GM19397 (cell line): ENCODE data around the gene RSPRY1.

ENCODE experiments used
- ATAC-seq: cut with Tn5 transposase; IDR thresholded peaks from one replicate; pipeline ENCODE4 v1.9.1; 2021; ENCODE audit warnings: mild to moderate bottlenecking, moderate library complexity; ENCODE audit not compliant: unreplicated experiment

Gene RSPRY1

DNA sequence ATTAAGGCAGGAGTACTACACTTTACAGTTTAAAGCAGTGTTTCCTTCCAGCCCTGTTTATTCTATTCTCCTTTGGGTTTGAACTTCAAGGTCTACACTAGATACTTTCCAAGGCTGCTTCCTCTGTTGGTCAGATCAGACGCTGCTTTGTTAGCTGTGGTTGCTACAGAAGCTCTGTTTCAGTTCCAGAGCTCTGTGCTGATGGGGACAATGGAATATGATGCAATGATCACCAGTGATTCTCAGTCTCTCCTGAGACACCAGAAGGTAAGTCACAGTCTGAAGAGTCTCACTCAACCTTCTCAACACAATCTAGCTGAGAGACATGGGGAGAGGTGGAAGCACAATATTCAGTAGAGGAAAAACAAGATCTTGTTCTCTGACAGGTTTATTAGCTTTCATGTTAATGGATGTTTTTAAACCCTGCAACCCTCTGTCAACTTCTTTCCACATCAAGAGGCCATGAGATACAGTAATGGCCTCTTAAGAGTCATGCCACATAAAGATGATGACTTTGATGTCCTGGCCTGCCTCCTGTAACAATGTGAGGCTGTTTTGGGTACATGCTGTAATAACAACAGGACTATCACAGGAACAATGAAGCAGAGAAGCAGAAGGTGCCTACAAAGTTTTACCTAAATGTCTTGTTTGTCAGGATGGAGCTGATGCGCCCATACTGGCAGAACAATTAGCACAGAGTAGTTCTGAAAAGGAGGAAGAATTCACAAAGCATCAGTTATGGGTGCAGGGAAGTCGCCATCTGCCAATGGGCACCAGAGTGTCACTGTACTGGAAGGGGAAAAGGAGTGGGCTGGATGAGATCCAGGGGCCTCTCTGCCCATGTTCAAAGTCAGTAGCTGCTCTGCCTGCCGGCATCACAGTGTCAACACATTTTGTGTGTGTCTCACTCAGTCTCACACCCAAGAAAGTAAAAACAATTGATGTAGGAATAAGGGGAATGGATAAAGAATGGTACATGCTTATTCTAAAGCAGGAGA lies 33.7 kb upstream of the RSPRY1 start:
- ATAC-seq, result no peak

DNA sequence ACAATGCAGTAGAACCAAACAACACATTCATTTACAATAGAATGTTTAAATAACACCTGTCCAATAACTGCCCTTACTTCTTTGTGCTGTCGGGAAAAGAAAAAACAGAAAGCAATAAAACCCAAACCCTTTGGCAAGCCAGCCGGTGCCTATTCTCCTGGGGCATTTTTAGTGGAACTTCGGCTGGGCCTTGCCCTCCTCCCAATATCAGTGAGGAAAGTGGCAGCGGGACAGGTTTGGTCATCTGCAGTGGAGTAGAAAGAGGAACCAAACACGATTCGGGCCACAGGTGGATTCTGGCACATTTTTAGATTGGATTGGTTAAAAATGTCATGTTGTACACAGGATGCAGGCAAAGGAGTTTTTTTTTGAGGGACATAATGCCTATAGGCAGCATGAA lies 32.3 kb upstream of the RSPRY1 start:
- no peak for ATAC-seq

DNA sequence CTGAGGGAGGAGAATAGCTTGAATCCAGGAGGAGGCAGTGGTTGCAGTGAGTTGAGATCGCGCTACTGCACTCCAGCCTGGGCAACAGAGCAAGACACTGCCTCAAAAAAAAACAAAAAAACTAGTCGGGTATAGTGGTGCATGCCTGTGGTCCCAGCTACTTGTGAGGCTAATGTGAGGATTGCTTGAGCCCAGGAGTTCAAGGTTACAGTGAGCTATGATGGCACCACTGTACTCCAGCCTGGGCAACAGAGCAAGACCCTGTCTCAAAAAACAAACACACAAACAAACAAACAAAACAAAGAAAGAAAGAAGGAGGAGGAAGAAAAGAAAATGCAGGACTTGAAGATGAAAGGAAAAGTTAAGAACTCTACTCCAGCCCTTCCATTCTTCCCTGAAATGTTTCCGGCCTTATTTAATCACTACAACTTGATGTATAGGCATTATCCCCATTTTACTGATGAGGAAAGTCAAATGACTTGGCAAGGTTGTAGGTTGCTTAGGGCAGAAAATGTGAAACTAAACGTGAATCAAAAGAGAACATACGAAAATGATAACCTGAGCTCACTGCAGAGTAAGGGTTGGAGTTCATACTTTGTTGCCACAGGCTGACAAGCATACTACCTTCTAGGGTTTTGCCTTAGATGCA lies 30.3 kb upstream of the RSPRY1 start:
- ATAC-seq, result no peak

DNA sequence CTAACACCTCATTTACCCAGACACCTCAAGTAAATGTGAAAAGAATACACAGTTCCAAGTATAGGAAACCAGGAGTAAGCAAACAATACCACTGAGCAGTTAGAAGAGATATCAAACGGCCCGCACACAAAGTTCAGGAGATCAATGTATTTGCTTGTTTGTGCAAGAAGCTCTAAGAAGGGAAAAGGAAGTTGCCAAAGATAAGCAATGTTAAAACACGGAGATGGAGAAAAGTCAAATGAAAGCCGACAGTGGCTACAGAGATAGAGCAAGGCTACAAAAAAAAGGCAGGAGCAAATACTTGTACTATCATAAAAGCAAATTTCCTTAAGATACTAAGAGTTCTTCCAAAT lies 29.8 kb upstream of the RSPRY1 start:
- ATAC-seq, result no peak

DNA sequence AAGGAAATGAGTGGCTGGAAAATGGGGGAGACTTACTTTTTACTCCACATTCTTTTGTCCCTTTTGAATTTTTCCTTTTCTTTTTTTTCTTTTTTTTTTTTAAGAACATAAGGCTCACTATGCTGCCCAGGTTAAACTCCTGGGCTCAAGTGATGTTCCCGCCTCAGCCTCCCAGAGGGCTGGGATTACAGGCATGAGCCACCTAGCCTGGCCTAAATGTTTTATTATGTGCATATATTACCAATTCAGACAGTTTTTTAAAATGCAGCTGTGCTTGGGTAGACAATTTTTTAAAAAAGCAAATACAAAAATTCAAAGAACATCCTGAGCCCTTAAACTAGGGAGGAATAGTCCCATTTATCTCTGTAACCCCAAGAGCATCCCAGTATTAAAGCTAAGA lies 28.6 kb upstream of the RSPRY1 start:
- ATAC-seq, result no peak

- no peak for ATAC-seq
These were observed 26.7 kb upstream of the RSPRY1 start for GRCh38 chr16:57159447-57159846.

- no peak for ATAC-seq
These were observed 22.3 kb upstream of the RSPRY1 start for GRCh38 chr16:57163842-57164241.

- ATAC-seq, result no peak
These were observed 20.6 kb upstream of the RSPRY1 start for GRCh38 chr16:57165483-57165882.

- ATAC-seq, result no peak
These were observed 20.2 kb upstream of the RSPRY1 start for GRCh38 chr16:57165938-57166337.

GRCh38 chr16:57166451-57166850 lies 19.7 kb upstream of the RSPRY1 start:
- no peak for ATAC-seq

GRCh38 chr16:57166951-57167350 lies 19.2 kb upstream of the RSPRY1 start:
- ATAC-seq, result no peak

- no peak for ATAC-seq
These were observed 18.6 kb upstream of the RSPRY1 start for GRCh38 chr16:57167538-57167937.

DNA sequence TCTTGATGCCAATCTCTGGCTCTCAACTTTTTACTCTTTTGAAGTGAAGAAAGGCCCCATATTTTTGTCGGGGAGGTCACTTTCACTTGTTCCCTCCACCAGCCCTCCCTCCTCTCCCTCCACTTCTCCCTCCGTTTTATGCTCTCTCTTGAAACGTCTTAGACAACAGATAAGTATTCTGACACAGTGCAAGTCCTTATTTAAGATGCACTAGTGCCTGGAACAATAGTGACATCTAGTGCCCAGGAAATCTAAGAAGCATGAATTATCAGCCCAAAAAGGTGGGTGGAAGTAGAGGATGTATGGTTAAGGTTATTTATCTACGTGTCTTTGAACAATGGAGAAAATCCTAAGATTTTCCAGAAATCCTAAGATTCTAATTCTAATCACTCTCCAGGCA lies 18.2 kb upstream of the RSPRY1 start:
- ATAC-seq, result no peak

DNA sequence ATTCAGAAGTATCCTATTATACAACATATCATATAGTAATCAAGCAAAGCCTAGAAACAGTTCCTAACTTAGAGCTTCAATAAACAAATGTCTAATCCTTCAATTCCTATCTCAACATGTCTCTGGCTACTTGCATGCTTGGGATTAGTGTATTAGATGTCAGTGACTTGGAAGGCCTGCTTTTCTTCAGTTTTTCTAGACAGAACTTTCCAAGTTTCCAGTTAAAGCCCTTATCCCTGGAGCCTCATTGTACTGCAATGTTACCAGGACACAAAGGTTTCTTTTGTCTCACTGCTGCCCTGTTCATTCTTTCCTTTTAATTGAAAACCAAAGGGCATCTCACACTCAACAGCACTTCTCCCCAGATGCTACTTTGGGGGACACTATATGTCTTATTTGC lies 16.8 kb upstream of the RSPRY1 start:
- ATAC-seq, result no peak

- ATAC-seq, result no peak
These were observed 13.3 kb upstream of the RSPRY1 start for GRCh38 chr16:57172721-57173290.

DNA sequence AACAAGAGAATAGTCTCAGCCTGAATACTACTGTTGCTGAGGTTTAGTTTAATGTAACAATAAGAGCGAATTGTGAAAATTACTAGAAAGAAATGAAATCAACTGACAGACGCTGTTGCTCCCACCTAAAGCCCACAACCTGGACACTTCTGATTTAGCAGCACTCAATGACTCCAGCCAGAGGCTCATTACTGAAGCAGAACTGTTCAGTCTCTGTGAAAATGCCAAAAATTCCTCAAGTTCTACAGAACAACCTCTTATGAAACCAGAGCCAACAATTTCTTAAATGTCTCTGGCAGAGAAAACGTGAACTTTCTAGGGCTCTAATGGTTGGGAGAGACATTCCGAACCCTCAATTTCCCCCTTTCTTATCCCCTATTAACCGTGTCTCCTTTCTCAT lies 10.2 kb upstream of the RSPRY1 start:
- ATAC-seq, result no peak

- no peak for ATAC-seq
These were observed 7.9 kb upstream of the RSPRY1 start for GRCh38 chr16:57178196-57178595.

- no peak for ATAC-seq
These were observed 7.3 kb upstream of the RSPRY1 start for GRCh38 chr16:57178793-57179212.

- ATAC-seq, result no peak
These were observed 6.8 kb upstream of the RSPRY1 start for GRCh38 chr16:57179215-57179828.

DNA sequence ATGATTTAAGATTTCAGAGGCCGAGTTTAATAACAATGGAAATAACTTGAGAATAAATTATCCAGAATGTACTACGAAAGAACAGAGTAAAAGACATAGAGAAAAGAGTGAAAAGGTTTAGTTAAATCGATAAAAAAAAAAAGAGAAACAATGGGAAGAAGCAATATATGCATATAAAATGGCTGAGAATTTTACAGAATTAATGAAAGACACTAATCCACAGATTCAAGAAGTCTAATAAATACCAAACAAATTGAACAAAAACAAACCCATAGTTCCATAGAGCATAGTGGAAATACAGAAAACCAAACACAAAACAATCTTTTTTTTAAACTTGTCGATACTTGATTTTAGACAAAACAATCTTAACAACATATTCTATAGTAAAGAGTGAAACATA lies 2.0 kb upstream of the RSPRY1 start:
- ATAC-seq, result no peak

DNA sequence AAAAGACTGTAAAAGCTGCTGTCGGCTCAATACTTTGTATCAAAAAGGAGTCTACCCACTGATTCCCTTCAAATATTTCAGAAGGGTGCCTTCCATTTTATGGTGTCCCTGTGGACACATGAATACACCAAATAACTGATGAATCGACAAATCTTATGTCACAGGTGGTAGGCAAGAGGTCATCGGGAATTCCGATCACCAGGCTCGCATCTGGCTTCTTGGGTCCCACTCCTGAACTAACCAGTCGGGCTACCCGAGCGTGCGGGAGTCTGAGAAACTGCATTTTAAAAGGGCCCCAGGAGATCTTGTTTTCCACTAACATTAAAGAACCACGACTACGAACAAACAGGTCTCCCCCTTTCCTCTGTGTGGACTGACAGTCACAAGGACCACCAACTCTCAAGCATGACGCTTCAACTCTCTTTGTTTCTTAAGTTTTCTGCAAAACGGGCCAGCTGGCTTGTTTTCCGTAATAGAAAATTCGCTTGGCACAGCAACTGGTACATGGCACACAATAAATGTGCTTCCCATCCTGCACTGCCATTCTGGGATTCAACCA lies 1.2 kb upstream of the RSPRY1 start:
- no peak for ATAC-seq
